ENCODE data around the gene SUPT3H.

SUPT3H gene

DNA sequence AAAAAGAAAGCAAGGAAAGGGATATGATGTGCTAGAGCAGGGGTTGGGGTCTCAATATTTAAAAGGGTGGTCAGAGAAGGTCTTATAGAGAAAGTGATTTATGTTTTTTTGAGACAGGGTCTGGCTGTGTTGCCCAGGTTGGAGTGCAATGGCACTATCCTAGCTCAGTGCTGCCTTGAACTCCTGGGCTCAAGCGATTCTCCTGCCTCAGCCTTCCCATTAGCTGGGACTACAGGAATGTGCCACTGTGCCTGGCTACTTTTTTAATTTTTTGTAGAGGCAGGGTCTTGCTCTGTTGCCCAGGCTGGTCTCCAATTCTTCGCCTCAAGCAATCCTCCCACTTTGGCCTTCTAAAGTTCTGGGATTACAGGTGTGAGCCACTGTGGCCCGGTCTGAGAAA lies 557.0 kb downstream of the SUPT3H start:
- DNase-seq = no peak

DNA sequence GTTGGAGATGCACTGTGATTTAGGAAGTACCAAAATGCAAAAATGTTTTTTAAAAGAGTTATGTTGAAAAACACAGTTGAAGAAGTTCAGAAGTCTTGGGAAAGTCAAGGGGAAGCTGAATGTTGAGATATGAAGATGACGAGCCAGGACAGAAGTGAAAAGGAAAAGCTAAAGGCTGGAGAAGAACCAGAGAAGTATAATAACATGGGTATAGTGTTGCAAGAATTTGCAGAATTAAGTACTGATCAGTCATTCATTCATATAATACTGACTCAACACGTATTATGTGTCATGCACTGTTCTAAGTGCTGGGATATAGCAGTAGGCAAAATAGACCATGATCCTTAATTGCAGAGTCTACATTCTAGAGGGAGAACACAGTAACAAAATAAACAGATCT lies 557.4 kb downstream of the SUPT3H start:
- DNase-seq = no peak

DNA sequence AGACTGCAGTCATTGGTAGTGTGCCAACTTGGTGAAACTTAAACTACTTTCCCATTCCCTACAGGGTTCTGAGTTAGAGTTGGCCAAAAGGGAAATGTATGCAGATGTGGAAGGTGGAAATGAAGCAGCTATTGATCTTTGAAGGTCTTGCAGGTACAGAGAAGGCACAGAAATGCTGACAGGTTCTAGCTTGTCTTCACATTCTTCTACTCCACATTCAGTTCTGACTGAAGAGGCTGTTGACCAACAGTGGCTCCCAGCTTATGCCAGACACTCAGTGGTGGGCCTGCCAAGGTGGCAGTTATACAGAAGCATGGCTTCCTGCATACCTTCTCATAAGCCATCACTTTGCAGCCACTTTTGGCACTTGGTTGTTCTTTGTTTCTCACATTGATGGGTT lies 566.3 kb downstream of the SUPT3H start:
- DNase-seq = no peak

DNA sequence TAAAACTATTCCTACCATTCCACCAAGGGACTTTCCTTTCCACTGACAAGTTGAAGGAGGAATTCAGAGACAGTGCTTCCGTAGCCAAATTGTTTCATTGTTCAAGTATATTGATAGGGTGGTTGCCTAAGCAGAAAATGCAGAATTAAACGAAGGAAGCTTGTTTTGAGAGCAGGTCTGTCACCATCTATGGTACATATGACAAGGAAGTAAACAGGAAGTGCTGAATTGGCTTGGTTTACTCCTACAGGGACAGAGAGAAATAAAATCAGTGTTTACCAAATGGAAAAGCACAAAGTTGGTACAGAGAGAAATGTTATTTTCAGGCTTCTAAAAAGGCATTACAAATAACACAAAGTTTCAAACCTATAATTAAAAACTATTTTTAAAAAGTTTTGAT lies 568.5 kb downstream of the SUPT3H start:
- no peak for DNase-seq

DNA sequence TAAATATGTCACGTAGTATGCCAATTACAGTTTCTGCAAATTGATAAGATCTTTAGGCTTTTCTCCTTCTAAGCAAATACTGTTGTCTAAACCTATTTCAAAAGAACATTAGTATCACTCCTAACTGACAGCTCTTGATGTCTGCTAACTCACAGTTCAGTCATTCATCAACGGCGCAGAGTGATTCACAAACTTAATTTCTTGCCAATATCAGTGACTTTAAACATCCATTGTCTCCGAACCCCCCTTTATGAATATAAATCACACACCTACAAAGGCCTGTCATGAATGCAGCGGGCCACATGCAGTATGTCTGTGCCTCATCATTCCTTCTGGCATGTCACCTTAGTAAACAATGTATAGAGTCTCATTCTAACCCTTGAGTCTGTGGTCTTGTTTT lies 569.6 kb downstream of the SUPT3H start:
- no peak for DNase-seq

DNA sequence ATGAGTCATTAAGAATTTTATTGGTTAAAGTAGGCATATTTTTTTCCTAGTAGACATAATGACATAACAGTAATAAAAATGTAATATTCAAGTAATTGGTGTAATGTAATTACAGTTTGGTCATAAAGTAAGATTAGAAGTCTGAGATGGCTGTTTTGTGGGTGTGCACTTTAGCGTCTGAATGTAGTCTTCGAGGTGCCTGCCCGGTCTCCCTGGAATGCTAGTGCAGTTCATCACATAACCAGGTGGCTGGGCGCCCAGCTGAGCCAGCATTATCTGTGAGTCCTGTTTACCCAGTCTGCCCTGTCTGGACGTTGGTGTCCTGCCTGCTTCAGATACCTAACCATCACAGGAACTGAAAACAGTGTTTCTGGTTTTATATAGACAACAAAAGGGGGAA lies 571.1 kb downstream of the SUPT3H start:
- DNase-seq = no peak

DNA sequence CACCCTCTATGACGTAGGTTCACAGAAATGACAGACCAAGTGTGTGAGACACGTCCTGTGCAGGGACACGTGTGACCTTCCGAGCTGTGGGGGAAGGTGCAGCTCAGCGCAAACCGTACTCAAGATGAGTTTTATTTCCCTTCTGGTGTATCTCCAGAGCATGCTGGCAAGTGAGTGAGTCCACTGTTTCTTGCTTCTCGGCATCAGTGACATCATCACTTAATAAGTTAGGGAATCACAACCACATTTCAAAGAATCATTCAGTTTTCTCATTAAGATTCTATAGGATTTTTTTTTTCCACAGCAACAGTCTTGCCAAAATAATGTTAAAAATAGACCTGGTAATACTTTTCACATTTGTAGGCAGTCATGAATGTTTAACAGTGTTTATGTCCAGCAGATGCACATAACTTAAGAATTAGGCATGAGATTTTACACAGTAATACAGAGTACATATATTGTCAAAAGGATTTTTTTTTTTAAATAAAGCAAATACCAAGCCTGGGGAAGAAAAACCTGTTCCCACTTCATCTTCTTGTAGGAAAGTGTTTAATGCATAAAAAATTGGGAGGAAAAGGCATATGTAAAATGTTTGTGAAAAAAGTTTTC lies 572.4 kb downstream of the SUPT3H start:
- DNase-seq = no peak

DNA sequence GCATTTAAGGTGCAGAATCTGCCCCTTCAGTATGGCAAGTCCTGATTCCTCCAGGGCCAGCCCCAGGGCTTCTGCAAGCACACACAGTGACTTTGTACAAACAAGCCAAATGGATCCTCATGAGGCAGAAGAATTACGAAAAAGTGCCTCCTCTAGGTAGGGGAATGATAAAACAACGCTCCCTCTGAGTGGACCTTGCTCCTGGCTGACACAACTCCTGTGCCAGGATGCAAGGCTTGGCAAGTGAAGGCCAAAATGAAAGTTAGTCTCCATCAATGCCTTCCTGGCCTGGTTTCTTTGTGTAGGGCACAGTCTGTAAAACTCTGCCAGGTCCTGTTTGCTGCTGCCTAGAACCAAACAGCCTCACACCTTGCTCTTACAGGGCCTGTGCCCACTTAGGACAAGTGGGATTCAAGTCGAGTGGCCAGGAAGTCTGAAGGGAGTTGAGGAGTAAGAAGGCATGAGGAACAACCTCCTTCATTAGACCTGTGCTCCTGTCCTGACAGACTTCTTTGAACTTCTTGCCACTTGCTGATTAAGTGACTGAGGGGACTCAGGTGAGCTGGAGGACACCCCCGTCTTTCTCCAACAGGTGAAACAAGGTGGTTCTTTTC lies 573.1 kb downstream of the SUPT3H start:
- no peak for DNase-seq

DNA sequence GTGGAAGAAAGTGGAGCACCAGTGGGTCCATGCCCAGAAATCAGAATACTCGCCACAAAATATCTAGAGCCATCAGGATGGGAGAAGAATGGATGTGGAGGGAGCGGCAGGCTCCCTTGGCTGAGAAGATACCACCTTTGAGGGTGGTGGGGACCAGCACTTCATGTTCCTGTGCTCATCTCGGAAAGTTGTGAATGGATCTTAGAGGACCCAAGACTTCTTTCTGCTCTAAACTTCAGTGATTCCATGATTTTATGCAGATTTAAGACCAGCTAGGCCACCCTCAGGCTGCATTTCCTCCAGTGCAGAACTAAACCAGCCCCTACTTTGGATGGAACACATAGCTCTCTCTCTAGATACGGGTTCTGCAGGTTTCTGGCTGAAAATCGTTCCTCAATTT lies 573.7 kb downstream of the SUPT3H start:
- DNase-seq = no peak

DNA sequence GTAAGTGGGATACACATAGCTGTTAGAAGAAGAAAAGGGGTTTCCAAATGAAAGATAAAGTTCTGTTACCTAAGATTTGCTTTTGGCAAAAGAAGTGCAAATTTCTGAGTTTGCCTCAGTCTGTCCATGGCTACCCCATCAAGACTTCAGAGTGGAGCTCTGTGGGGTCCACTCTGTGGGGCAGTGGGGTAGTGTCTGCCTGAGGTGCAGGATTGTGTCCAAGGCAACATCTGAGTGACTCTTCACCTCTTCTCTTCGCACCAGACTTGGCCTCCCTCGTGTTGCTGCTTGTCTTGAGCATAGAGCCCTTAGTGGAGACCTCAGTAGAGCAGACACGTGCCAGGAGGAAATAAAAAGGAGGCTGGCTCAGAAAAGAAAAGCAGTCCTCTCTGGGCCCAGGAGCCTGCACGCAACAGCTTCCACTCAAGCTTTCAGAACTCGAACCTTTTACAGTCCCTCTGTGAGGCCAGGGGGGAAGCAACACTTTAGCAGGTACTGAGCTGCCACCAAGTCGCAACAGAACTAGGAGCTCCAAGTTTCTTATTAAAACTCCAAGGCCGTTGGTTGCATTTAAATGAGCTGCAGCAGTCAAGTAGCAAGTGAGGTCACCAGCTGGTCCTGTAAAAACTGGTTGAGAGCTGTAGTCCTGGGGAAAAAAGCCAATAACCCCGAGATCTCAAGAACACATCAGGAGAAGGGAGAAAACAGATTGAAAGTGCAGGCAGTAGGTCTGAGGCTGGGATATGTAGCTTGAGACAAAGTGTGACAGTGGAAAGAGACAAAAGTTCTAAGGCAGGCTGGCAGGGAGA lies 576.7 kb downstream of the SUPT3H start:
- no peak for DNase-seq

DNA sequence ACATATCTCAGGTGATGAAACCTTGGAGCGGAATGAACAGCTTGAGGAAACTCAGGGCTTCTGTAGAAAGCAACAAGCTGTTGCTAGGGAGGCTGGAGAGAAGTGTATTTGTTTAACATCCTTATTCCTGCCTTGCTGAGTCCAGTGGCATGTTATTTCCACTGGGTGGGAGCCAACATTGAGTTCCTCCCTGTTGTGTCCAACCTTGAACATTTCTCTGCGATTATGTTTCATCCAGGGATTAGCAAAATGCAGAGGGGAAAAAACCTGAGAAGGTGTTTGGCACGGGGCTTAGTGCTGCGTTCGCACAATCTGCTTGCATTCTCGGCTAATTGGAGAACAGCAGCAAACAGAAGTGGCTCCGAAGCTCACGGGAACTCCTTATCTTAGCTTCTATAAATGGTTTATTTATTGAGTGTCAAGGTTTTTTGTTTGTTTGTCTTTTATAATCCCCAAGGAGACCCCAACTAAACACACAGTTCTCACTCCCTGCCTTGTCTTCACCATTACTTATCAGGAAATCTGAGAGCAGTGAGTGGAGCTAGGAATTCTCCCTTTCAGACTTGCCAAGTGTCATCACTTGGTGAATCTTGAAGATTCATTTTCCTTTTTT lies 577.5 kb downstream of the SUPT3H start:
- DNase-seq = no peak

DNA sequence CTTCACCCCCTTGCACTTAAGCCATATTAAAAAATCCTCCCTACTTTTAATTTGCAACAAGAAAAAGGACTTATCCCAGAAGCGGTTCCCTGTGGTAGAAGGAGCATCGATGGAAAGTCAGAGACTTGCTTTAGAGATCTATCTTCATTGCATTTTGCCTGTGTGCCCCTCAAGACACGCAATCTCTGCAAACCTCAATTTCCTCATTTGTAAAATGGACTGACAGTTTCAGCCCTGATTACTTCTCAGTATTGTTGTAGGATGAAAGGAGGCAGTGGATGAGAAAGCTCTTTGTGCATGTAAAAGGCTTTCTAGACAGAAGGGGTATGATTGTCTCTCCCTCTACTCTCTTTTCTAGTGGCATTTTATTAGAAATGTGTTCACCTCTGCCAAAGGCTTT lies 580.0 kb downstream of the SUPT3H start:
- DNase-seq = peak; percentile 21

DNA sequence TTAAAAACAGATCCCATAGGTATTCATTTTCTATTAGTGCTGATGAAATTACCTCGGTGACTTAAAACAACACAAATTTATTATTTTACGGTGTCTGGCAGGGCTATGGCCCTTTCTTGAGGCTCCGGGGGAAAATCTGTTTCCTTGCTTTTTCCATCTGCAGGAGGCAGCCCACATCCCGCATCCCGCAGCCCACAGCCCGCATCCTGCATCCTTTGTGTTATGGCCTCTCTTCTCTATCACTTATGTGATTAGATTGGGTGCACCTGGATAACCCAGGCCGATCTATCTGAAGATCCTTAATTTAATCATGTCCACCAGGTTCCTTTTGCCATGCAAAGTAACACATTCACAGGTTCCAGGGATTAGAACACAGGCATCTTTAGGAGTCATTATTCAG lies 582.4 kb downstream of the SUPT3H start:
- DNase-seq = no peak

DNA sequence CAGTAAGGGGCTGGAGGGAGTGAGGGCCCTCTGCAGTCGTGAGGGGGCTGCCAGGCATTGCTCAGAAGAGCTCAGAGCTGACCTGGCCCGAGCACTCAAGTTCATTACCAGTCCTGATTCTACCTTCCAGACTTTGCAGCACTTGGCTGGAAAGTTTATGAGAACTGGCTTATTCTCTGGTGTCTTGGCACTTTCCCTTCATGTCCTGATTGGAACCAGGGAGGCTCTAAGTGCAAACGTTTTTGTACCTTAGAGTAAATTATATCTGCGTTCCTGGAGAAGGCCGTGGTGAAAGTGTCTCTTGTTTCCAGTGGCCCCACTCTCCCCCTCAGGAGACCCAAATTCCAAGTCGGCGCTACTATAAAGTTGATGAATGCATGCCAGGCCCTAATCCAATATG lies 587.9 kb downstream of the SUPT3H start:
- no peak for DNase-seq

DNA sequence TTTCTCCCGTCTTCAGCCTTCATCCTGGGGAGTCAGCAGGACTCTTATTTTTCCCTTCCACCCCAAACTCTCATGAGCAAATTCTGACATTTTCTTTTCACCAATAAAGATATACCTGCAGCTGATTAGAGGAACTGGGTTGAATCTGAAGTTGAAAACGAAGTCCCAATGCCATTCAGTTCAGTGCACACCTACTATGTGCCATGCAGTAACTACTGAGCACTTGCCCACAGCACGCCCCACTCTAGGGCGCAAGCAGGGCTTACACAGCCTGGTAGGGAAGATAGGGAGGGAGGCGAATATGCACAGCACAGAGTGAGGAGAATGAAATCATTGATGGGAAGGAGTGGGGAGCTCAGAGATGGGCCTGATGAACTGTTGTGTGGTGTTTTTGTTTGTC lies 588.7 kb downstream of the SUPT3H start:
- no peak for DNase-seq

DNA sequence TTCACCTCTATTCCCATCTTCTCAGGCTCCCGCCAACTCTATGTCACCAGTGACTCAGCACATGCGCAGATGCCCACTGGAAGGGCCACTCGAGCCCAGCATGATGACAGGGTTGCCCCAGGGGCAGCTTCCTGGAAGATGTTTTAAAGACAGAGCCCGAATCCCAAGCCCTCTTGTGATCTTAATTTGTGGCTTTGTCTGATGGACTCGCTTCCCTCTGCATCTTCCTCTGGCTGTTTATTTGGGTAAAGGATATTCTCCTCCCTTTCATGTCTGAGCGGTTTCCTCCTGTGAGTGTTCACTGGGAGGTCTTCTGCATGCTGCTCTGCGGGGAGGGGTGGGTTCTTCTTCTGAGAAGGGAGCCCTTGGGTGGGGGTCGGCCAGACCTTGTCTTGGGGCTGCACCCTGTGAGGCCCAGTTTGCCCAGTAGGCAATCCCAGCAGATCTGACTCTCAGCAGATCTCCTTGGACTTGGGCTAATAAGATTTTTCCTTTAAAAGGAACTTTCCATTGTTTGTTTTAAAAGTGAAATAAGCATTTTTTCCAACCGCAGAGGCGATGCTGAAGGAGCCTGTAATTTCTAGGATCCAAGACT lies 589.2 kb downstream of the SUPT3H start:
- DNase-seq = no peak

DNA sequence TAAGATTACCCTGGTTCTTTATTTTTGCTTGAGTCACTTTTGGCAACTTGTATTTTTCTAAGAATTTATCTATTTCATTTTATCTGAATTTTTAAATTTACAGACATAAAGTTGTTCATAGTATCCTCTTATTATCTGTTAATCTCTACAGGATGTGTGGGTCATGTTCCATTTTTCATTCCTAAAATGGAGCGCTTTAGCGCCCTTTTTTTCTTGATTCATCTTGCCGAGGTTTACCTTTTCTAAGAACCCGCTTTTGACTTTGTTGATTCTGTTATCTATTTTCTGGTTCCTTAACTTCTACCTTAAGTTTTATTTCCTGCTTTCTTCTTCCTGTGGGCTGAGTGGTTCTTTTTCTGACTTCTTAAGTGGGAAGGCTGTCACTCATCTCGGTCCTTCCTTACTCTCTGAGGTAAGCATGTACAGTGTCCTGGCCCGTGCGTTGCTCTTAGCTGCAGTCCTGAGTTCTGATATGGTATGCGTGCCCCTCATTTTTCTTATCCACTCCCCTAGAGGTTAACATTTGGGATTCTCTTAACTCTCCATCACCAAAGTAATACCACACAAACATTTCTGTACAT lies 590.4 kb downstream of the SUPT3H start:
- no peak for DNase-seq

DNA sequence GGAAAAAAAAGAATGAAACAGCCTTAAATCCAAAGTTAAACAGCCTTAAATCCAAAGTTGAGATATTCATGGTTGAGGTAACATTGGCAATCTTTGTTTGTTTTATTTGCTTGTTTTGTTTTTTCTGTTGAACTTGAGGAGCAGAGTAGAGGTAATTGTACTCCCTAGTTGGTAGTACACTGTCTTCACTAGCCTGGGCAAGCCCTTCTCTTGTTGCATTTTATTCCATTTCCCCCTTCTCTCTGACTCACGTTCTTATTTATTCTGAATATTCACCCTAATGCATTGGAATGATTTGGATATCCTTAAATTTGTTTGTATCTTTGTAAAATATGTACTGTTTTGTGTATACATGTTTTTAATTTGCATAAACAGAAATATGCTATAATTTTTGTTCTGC lies 592.6 kb downstream of the SUPT3H start:
- no peak for DNase-seq

DNA sequence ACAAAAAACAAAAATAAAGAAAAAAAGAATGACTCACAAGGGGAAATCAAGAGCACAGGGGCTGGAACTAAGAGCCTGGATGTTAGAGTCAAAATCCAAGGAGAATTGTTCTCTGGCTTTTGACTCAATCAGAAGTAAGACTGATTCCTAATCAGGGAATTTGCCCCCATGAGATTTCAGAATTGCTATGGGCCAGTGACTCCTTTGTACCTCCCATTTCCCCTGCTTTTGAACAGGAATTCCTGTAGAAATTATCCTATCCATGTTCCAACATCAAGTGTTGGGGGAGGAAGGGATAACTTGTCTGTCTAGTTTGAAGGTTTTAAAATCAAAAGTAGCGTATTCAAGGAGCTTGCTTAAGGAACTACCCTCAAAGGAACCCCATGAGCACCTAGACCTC lies 593.5 kb downstream of the SUPT3H start:
- DNase-seq = no peak

DNA sequence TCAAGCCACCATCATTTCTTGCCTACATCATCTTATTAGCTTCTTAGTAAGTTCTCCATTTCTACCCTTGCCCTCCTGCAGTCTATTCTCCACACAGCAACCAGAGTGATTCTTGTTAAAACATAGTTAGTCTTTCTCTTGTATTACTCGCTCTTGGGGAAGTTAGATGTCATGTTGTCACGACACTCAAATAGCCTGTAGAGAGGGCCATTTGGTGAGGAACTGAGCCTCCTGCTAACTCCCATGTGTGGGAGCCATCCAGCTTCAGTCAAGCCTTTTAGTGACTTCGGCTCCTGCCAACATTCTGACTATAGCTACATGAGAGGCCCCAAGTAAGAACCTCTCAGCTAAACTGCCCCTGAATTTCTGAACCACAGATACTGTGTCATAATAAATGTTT lies 594.8 kb downstream of the SUPT3H start:
- DNase-seq = no peak

DNA sequence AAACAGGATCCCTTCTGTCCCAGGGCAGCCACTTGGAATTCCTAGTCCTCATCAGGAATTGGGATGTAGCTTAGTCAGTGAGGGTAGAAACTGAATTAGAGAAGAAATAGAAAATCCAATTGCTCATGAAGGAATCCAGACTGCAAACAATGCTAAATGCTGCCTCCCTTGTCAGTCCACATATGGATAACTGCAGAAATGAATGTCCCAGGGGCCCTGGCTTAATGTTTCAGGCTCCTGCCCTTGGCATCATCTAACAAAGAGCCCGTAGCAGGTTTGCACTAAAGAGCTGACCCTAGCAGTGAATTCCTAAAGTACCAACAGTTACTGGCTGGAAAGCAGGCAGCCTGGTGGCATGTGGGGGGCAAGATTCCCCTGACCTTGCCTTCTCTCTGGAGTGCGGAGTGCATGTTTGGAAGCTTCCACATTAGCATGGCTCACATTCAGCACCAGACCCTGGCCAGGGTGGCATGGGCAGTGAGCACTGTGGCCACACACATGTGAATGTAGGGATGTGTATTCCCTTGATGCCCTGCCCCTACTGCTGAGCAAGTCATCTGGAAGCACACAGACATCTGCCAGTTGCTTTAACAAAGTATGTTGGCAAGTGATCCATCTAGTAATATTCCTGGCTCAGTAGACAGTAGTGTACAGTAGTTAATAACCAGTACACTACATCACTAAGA lies 595.7 kb downstream of the SUPT3H start:
- no peak for DNase-seq

DNA sequence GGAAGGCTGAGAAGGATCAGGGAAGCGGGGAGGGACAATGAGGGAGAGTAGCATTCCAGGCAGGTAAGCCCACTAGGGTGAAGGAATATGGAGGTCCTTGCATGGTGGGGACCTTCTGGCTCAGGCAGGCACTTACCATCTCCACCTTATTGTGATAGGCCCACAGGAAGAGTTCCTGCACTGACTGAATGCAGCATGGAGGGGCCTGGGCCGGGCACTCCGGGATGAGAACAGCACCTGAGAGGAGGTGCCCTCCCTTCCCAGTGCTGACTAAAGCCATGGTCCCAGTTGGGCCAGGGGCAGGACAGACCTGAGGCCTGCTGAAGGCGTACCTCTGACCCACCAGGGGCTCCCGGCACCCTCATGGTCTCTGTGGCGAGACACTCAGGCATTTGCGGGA lies 597.6 kb downstream of the SUPT3H start:
- no peak for DNase-seq
